Activated T-cell treated with anti-CD3 and anti-CD28 coated beads, Interleukin-2, amount 50 U/mL, for 72 hours (primary cell): Measurements from ENCODE around the gene RPE. TPM values are rescaled to one million over a fixed set of nuclear protein-coding genes. Genes with fewer than 3 reads are reported as not detected.

Source experiments
- ATAC-seq, 2 donors: fragments of 150-1000 bp; cut with Tn5 transposase; replicated peaks in 1 of 2; 2 replicates each; pipeline ENCODE4 v1.10.0; 2021; ENCODE audit warnings: moderate library complexity in 2 of 2, mild to moderate bottlenecking in 1 of 2
- DNase-seq, 2 donors: peaks; one replicate each; pipeline ENCODE4 v3.0.0; 2021 to 2022; ENCODE audit warnings: mixed read lengths in 1 of 2
- H3K27ac Mint-ChIP-seq: one replicate; pipeline ENCODE4 v1.8.0; 2022; ENCODE audit warnings: mild to moderate bottlenecking, moderate library complexity, mixed read lengths
- H3K27me3 Mint-ChIP-seq: one replicate; pipeline ENCODE4 v1.8.0; 2022; ENCODE audit warnings: low read depth, mixed read lengths
- H3K36me3 Mint-ChIP-seq, 2 donors: one replicate each; pipeline ENCODE4 v1.8.0; 2022; ENCODE audit warnings: mixed read lengths in 2 of 2, mild to moderate bottlenecking in 1 of 2; ENCODE audit not compliant: insufficient read depth in 2 of 2
- H3K4me1 Mint-ChIP-seq: one replicate; pipeline ENCODE4 v1.8.0; 2022; ENCODE audit warnings: low read depth, mixed read lengths
- H3K4me3 Mint-ChIP-seq, 2 donors: one replicate each; pipeline ENCODE4 v1.8.0; 2022; ENCODE audit warnings: mild to moderate bottlenecking in 2 of 2, mixed read lengths in 2 of 2, moderate library complexity in 2 of 2
- H3K9me3 Mint-ChIP-seq, 2 donors: one replicate each; pipeline ENCODE4 v1.8.0; 2022; ENCODE audit warnings: mixed read lengths in 2 of 2
- total RNA-seq, 2 donors: library from RNA; stranded (reverse); gene quantifications; one replicate each; pipeline ENCODE4 v1.2.3, GENCODE V29; 2022

Gene RPE
- total RNA-seq = 10 to 100 TPM; 35.8 to 37.3 TPM

DNA sequence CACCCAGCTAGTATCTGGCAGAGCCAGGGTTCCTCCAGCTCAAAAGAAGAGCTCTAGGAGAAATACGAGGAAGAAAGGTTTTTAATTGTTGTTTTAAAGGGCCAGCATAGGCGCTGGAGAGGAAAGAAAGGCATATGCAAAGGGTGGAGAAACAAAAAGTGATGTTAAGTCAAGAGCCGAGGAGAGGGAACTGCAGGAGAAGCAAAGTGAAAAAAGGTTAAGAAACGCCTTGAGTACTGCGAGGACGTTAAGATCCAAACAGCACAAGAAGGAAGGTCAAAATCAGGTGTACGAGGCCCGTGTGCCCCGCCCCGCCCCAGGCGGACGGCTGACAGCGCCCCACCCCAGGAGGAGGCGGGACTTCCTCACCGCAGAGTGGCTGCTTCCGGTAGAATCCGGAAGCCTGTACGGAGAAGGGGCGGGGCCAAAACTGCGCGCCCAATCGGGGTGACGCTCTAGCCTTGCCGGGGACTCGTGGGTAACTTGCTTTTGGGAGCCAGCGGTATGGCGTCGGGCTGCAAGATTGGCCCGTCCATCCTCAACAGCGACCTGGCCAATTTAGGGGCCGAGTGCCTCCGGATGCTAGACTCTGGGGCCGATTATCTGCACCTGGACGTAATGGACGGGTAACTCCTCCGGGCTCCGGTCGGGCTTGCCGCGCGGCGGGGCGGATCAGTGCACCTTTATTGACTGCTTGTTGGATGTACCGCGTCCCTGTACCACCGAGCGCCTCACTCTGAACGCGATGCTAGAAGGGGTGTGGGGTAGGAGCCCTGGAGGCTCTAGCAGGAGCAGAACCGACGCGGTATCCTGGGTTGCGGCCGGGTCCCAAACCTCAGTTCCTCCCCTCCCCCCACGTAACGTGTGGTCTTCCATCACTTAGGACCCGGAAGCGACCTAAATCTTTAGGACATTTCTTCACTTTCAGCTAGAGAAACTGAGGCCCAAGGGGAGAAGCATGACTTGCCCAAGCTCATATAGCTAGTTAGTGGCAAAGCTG, at the start of gene RPE:
Gene RPE (plus strand): TSS at position 481 of the 1,000 bp plus-strand sequence. CDS start 24 bp downstream, at position 505.
- H3K9me3 Mint-ChIP-seq = no peaks in the 10 kb centered on the region
- H3K4me3 Mint-ChIP-seq = peak within 1 kb of the TSS; percentile 87 to 97
- H3K27me3 Mint-ChIP-seq = no peaks in the 10 kb centered on the region
- ATAC-seq (peak; percentile 98 to 99), DNase-seq (peak; percentile 98)
- H3K4me1 Mint-ChIP-seq = peaks cover 50% of the 10 kb centered on the region
- peaks cover 2 to 17% of the 10 kb centered on the region in 2 donors for H3K36me3 Mint-ChIP-seq
- peak within 1 kb of the TSS; percentile 95 for H3K27ac Mint-ChIP-seq

GRCh38 chr2:209956271-209956670, 46.2 kb upstream of the RPE start:
- Mint-ChIP-seq H3K4me3 (no peak overlapping the region), H3K27ac (no peak overlapping the region), H3K9me3 (peaks cover 0 to 2% of the 10 kb centered on the region in 2 donors), H3K4me1 (no peaks in the 10 kb centered on the region), H3K36me3 (no peaks in the 10 kb centered on the region), H3K27me3 (peaks cover 8% of the 10 kb centered on the region)
- DNase-seq (no peak), ATAC-seq (no peak)

DNA sequence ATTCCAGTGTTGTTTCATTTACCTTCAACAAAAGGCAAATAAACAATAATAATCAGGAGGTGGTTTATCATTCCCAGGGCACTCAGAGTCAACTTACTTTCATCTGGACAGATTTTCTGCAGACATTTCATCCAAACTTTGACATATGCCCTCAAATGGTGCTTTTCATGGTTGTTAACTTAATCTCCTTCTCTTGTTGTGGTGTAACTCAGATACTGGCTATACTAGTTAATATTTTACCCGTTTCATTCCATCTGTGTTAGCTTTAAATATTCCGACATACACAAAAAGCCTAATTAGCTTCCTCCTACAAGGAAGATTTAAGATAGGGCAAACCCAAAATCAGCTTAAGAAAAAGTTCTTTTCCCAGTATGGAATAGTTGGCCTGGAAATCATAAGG, 44.4 kb upstream of the RPE start:
- Mint-ChIP-seq H3K9me3 (no peaks in the 10 kb centered on the region), H3K36me3 (no peaks in the 10 kb centered on the region), H3K27ac (no peak overlapping the region), H3K4me3 (no peak overlapping the region), H3K4me1 (no peaks in the 10 kb centered on the region), H3K27me3 (no peaks in the 10 kb centered on the region)
- ATAC-seq (no peak), DNase-seq (no peak)

DNA sequence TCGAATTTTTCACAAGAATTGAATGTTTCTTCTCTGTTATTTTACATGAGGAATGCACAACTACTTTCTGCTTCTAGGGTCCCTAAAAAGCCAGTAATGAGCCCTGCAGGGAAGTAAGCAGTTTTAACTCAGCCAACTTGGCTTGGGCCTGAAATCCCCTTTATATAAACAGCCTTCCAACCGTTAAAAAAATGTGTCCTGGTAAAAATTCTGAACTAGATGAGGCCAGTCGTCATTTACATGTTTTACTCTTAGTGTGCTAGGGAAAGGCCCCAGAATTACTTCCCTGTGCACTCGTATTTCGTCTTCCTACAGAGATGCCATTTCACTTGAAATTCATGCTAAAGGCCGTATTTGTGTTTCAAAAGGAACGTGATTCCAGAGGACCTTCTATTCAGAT, 42.4 kb upstream of the RPE start:
- no peak for ATAC-seq
- no peaks in the 10 kb centered on the region for H3K27me3 Mint-ChIP-seq

GRCh38 chr2:209960676-209961630, 41.5 kb upstream of the RPE start:
- Mint-ChIP-seq H3K9me3 (no peaks in the 10 kb centered on the region), H3K4me1 (no peaks in the 10 kb centered on the region), H3K27ac (no peak overlapping the region), H3K4me3 (no peak overlapping the region), H3K36me3 (no peaks in the 10 kb centered on the region), H3K27me3 (no peaks in the 10 kb centered on the region)
- peak; percentile 43 to 44 for DNase-seq
- peak; percentile 53 to 69 for ATAC-seq

More for the DNA sequence above, 42.4 kb upstream of the RPE start:
- Mint-ChIP-seq H3K4me1 (no peaks in the 10 kb centered on the region), H3K4me3 (no peak overlapping the region), H3K9me3 (no peaks in the 10 kb centered on the region), H3K36me3 (no peaks in the 10 kb centered on the region), H3K27ac (no peak overlapping the region)
- DNase-seq = no peak

DNA sequence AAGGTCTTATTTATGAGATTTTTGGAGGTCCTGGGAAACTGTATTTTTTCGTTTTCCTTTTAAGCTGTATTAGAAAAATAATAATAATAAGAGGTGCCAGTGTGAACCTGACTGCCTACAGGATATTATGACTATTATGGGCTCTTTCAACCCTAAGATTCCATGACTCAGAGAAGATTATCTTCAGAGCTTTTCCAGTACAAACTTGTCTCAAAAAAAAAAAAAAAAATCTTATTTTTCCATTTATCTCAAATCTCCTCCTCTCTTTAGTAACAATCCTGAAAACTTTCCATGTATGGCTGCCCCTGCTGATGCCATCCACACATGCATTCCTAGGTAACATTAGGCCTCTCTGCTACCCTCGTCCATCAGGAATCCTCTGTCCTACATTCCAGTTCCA, 36.7 kb upstream of the RPE start:
- Mint-ChIP-seq H3K4me1 (no peaks in the 10 kb centered on the region), H3K9me3 (no peaks in the 10 kb centered on the region), H3K36me3 (no peaks in the 10 kb centered on the region), H3K27me3 (no peaks in the 10 kb centered on the region), H3K4me3 (no peak overlapping the region), H3K27ac (no peak overlapping the region)
- DNase-seq = no peak
- ATAC-seq = no peak

GRCh38 chr2:209969692-209970091, 32.7 kb upstream of the RPE start:
- Mint-ChIP-seq H3K4me3 (no peak overlapping the region), H3K36me3 (no peaks in the 10 kb centered on the region), H3K27ac (no peak overlapping the region), H3K9me3 (no peaks in the 10 kb centered on the region), H3K27me3 (peaks cover 5% of the 10 kb centered on the region), H3K4me1 (no peaks in the 10 kb centered on the region)
- DNase-seq (no peak), ATAC-seq (no peak)

DNA sequence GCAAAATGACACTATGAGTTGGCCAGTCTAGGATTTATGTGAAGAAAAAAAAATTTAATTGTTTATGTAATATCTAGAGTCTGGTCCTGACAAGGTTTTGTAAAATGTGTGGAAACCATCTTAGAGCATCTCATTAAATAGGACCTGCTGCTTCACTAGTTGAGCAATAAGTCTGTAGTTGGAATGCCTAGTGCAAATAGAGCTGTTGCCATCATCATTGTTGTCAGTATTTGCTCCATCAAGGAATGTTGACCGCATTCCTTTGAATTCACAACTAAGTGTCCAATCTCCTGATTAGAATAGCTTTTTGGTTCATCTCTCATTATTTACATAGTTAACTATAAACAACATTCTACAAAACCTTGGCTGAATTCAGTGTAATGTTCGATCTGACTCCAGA, 32.2 kb upstream of the RPE start:
- Mint-ChIP-seq H3K27ac (no peak overlapping the region), H3K36me3 (no peaks in the 10 kb centered on the region), H3K9me3 (no peaks in the 10 kb centered on the region), H3K4me3 (no peak overlapping the region), H3K27me3 (peaks cover 5% of the 10 kb centered on the region), H3K4me1 (no peaks in the 10 kb centered on the region)
- ATAC-seq (no peak), DNase-seq (no peak)

DNA sequence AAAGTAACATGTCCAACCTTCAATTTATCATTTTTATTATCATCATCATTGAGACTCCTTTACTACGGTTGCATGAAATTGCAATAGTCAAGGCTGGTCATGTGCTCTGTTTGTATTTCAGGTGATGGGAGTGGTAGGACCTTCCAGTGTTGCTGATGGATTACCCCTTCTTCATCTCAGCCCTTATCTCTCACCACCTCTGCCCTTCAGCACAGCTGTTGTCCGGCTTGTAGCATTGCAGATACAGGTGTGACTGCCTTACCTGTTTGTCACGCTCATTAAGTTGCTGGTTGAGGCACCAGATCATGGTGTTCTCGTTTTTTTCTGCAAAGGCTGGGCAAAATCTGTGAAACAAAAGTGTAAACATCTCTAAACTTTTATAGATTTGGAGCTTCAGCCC, 31.7 kb upstream of the RPE start:
- Mint-ChIP-seq H3K36me3 (no peaks in the 10 kb centered on the region), H3K27ac (no peak overlapping the region), H3K27me3 (peaks cover 5% of the 10 kb centered on the region), H3K4me3 (no peak overlapping the region), H3K4me1 (no peaks in the 10 kb centered on the region), H3K9me3 (no peaks in the 10 kb centered on the region)
- no peak for DNase-seq
- ATAC-seq = no peak

GRCh38 chr2:209973328-209973727, 29.1 kb upstream of the RPE start:
- no peaks in the 10 kb centered on the region for H3K36me3 Mint-ChIP-seq
- peaks cover 5% of the 10 kb centered on the region for H3K27me3 Mint-ChIP-seq
- H3K4me1 Mint-ChIP-seq = no peaks in the 10 kb centered on the region
- ATAC-seq (no peak), DNase-seq (no peak)
- no peak overlapping the region for H3K4me3 Mint-ChIP-seq
- H3K27ac Mint-ChIP-seq = no peak overlapping the region
- no peaks in the 10 kb centered on the region for H3K9me3 Mint-ChIP-seq

GRCh38 chr2:209974576-209974975, 27.9 kb upstream of the RPE start:
- H3K4me3 Mint-ChIP-seq = no peak overlapping the region
- DNase-seq (no peak), ATAC-seq (peak in 1 of 2 donors; percentile 38)
- no peaks in the 10 kb centered on the region for H3K9me3 Mint-ChIP-seq
- peaks cover 5% of the 10 kb centered on the region for H3K27me3 Mint-ChIP-seq
- no peaks in the 10 kb centered on the region for H3K4me1 Mint-ChIP-seq
- no peaks in the 10 kb centered on the region for H3K36me3 Mint-ChIP-seq
- H3K27ac Mint-ChIP-seq = no peak overlapping the region

GRCh38 chr2:209976698-209977385, 25.6 kb upstream of the RPE start:
- no peak overlapping the region for H3K27ac Mint-ChIP-seq
- no peaks in the 10 kb centered on the region for H3K4me1 Mint-ChIP-seq
- ATAC-seq (no peak), DNase-seq (no peak)
- H3K27me3 Mint-ChIP-seq = peaks cover 5% of the 10 kb centered on the region
- H3K9me3 Mint-ChIP-seq = no peaks in the 10 kb centered on the region
- no peak overlapping the region for H3K4me3 Mint-ChIP-seq
- no peaks in the 10 kb centered on the region for H3K36me3 Mint-ChIP-seq
